Fibroblast of lung (primary cell): Measurements from ENCODE around the gene C1QTNF8. TPM values are rescaled to one million over a fixed set of nuclear protein-coding genes. Genes with fewer than 3 reads are reported as not detected.

Experiments
- DNase-seq, 2 donors: peaks; one replicate each; pipeline versions ENCODE4 v3.0.0 to v3.0.0-alpha.2; 2010; ENCODE audit warnings: low read depth in 2 of 2
- H2AFZ ChIP-seq: 2 replicates; pipeline ENCODE4 v1.5.1; 2012; ENCODE audit warnings: low read length, control low read depth, inconsistent platforms
- H3K27ac ChIP-seq: 2 replicates; pipeline ENCODE4 v1.5.1; 2011; ENCODE audit warnings: low read length, control low read depth; ENCODE audit not compliant: insufficient read depth
- H3K27me3 ChIP-seq: 2 replicates; pipeline ENCODE4 v1.5.1; 2011; ENCODE audit warnings: mild to moderate bottlenecking, low read length; ENCODE audit not compliant: control insufficient read depth, insufficient read depth
- H3K36me3 ChIP-seq: 2 replicates; pipeline ENCODE4 v1.5.1; 2011; ENCODE audit warnings: low read length; ENCODE audit not compliant: control insufficient read depth, insufficient read depth
- H3K4me1 ChIP-seq: 2 replicates; pipeline ENCODE4 v1.5.1; 2011; ENCODE audit warnings: low read length; ENCODE audit not compliant: control insufficient read depth, insufficient read depth; ENCODE audit errors: extremely low read depth
- H3K4me2 ChIP-seq: 2 replicates; pipeline ENCODE4 v1.5.1; 2011; ENCODE audit warnings: low read length, control low read depth; ENCODE audit not compliant: insufficient read depth; ENCODE audit errors: extremely low read depth
- H3K4me3 ChIP-seq, 4 experiments: fragments of 200-600 bp in 1 of 4; sonication (generic) in 1 of 4; replicated peaks in 1 of 4; 2 replicates each; pipeline ENCODE4 v1.5.1; 2011 to 2016; ENCODE audit warnings: low read length in 4 of 4, low read depth in 3 of 4, mild to moderate bottlenecking in 3 of 4, control low read depth in 2 of 4, inconsistent platforms in 1 of 4, mixed read lengths in 1 of 4; ENCODE audit not compliant: insufficient read depth in 1 of 4; ENCODE audit errors: control extremely low read depth in 1 of 4
- H3K79me2 ChIP-seq: 2 replicates; pipeline ENCODE4 v1.5.1; 2012; ENCODE audit warnings: mild to moderate bottlenecking, low read length, inconsistent platforms; ENCODE audit not compliant: control insufficient read depth, insufficient read depth
- H3K9ac ChIP-seq: 2 replicates; pipeline ENCODE4 v1.5.1; 2011; ENCODE audit warnings: mild to moderate bottlenecking, low read length, control low read depth; ENCODE audit not compliant: insufficient read depth
- H3K9me3 ChIP-seq: 2 replicates; pipeline ENCODE4 v1.5.1; 2012; ENCODE audit warnings: low read depth, low read length; ENCODE audit not compliant: control insufficient read depth, insufficient read depth
- H4K20me1 ChIP-seq: 2 replicates; pipeline ENCODE4 v1.5.1; 2011; ENCODE audit warnings: low read length; ENCODE audit not compliant: control insufficient read depth, insufficient read depth; ENCODE audit errors: extremely low read depth
- EZH2 ChIP-seq: IDR thresholded peaks from 2 replicates; pipeline ENCODE4 v1.5.1; 2012; ENCODE audit warnings: low read length, control low read depth, mild to moderate bottlenecking; ENCODE audit errors: missing control alignments
- polyA plus RNA-seq, 2 donors: library from polyadenylated mRNA; depleted of rRNA in 1 of 2; stranded (reverse) in 1 of 2; unstranded in 1 of 2; fragments of >200 nt; gene quantifications; 2 replicates each; pipeline ENCODE4 v1.2.1, GENCODE V29; 2011 to 2012; ENCODE audit warnings: missing spikeins in 1 of 2
- total RNA-seq: library from RNA; depleted of rRNA; stranded (reverse); fragments of >200 nt; gene quantifications from 2 replicates; pipeline ENCODE4 v1.2.1, GENCODE V29; 2014
- TF ChIP-seq, protein P1 (sequence below), 2 donors: IDR thresholded peaks in 1 of 2; conservative IDR thresholded peaks in 1 of 2; 1 replicate in 1 of 2; 2 replicates in 1 of 2; pipeline ENCODE4 v1.5.1; 2011 to 2012; ENCODE audit warnings: low read length in 2 of 2, control low read depth in 1 of 2, inconsistent platforms in 1 of 2, low read depth in 1 of 2, mild to moderate bottlenecking in 1 of 2

The C1QTNF8 gene
- total and polyA plus RNA-seq, 2 donors (not counting 1 experiment from before 2014, with no cell fraction given), result not detected

- H3K9me3 ChIP-seq, result no peaks in the 10 kb centered on the region
- no peaks in the 10 kb centered on the region for H4K20me1 ChIP-seq
- no peak overlapping the region for H3K4me2 ChIP-seq
- H3K79me2 ChIP-seq, result no peaks in the 10 kb centered on the region
- no peaks in the 10 kb centered on the region for H3K36me3 ChIP-seq
- no peak overlapping the region for H3K27ac ChIP-seq
- H2AFZ ChIP-seq, result no peak overlapping the region
- H3K4me1 ChIP-seq, result no peaks in the 10 kb centered on the region
- H3K27me3 ChIP-seq, result no peaks in the 10 kb centered on the region
- no peak for DNase-seq
- no peak overlapping the region for H3K4me3 ChIP-seq
- TF ChIP-seq, protein P1, sequence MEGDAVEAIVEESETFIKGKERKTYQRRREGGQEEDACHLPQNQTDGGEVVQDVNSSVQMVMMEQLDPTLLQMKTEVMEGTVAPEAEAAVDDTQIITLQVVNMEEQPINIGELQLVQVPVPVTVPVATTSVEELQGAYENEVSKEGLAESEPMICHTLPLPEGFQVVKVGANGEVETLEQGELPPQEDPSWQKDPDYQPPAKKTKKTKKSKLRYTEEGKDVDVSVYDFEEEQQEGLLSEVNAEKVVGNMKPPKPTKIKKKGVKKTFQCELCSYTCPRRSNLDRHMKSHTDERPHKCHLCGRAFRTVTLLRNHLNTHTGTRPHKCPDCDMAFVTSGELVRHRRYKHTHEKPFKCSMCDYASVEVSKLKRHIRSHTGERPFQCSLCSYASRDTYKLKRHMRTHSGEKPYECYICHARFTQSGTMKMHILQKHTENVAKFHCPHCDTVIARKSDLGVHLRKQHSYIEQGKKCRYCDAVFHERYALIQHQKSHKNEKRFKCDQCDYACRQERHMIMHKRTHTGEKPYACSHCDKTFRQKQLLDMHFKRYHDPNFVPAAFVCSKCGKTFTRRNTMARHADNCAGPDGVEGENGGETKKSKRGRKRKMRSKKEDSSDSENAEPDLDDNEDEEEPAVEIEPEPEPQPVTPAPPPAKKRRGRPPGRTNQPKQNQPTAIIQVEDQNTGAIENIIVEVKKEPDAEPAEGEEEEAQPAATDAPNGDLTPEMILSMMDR (conservative IDR thresholded peaks at IDR 0.05 in 1 of 2, IDR thresholded peaks at IDR 0.05 in 1 of 2; ENCODE audit: low read depth in 1 of 2, low read length in 2 of 2), result no peak
- TF ChIP-seq EZH2, result no peak
- H3K9ac ChIP-seq, result no peak overlapping the region
These were observed 15.0 kb downstream of the C1QTNF8 start for GRCh38 chr16:1080801-1081733.

- Histone ChIP-seq H3K27ac (no peak overlapping the region), H3K79me2 (no peaks in the 10 kb centered on the region), H3K4me1 (no peaks in the 10 kb centered on the region), H3K36me3 (no peaks in the 10 kb centered on the region), H4K20me1 (no peaks in the 10 kb centered on the region), H3K4me2 (no peak overlapping the region), H3K4me3 (no peak overlapping the region), H3K9me3 (no peaks in the 10 kb centered on the region), H3K9ac (no peak overlapping the region), H2AFZ (no peak overlapping the region), H3K27me3 (no peaks in the 10 kb centered on the region)
- TF ChIP-seq EZH2, result no peak
- TF ChIP-seq, protein P1 (conservative IDR thresholded peaks at IDR 0.05 in 1 of 2, IDR thresholded peaks at IDR 0.05 in 1 of 2; ENCODE audit: low read depth in 1 of 2, low read length in 2 of 2), result no peak
- no peak for DNase-seq
These were observed 16.1 kb downstream of the C1QTNF8 start for GRCh38 chr16:1079786-1080525.

DNA sequence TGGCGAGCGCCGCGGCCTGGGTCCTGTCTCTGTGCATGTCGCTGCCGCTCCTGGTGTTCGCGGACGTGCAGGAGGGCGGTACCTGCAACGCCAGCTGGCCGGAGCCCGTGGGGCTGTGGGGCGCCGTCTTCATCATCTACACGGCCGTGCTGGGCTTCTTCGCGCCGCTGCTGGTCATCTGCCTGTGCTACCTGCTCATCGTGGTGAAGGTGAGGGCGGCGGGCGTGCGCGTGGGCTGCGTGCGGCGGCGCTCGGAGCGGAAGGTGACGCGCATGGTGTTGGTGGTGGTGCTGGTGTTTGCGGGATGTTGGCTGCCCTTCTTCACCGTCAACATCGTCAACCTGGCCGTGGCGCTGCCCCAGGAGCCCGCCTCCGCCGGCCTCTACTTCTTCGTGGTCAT lies 16.7 kb downstream of the C1QTNF8 start:
- H3K4me3 ChIP-seq, result no peak overlapping the region
- no peaks in the 10 kb centered on the region for H3K27me3 ChIP-seq
- no peak overlapping the region for H3K4me2 ChIP-seq
- no peak for DNase-seq
- H3K4me1 ChIP-seq, result no peaks in the 10 kb centered on the region
- H3K27ac ChIP-seq, result no peak overlapping the region
- no peaks in the 10 kb centered on the region for H3K9me3 ChIP-seq
- H4K20me1 ChIP-seq, result no peaks in the 10 kb centered on the region
- H3K9ac ChIP-seq, result no peak overlapping the region
- H2AFZ ChIP-seq, result no peak overlapping the region
- H3K79me2 ChIP-seq, result no peaks in the 10 kb centered on the region
- no peak for TF ChIP-seq EZH2
- TF ChIP-seq, protein P1 (conservative IDR thresholded peaks at IDR 0.05 in 1 of 2, IDR thresholded peaks at IDR 0.05 in 1 of 2; ENCODE audit: low read depth in 1 of 2, low read length in 2 of 2), result no peak
- H3K36me3 ChIP-seq, result no peaks in the 10 kb centered on the region
